Transverse colon (tissue), 3 donors: Measurements from ENCODE around the gene TRAF6.

ENCODE experiments used
- CTCF ChIP-seq, 5 experiments: fragments of 200-600 bp in 3 of 5; fragments of 450-650 bp in 2 of 5; sonication (generic) in 3 of 5; IDR thresholded peaks; 1 replicate in 2 of 5; 2 replicates in 3 of 5; pipeline ENCODE4 v1.5.1; 2016 to 2017; ENCODE audit warnings: antibody characterized with exemption in 5 of 5, inconsistent platforms in 3 of 5, mild to moderate bottlenecking in 2 of 5, moderate library complexity in 1 of 5
- EP300 ChIP-seq: sonication (generic); formaldehyde crosslinking; IDR thresholded peaks from one replicate; pipeline ENCODE4 v1.6.1; 2017; ENCODE audit warnings: antibody characterized with exemption, low read depth
- POLR2A ChIP-seq: fragments of 450-650 bp; IDR thresholded peaks from one replicate; pipeline ENCODE4 v1.6.1; 2016; ENCODE audit warnings: antibody characterized with exemption, mild to moderate bottlenecking, moderate library complexity

- TF ChIP-seq CTCF (IDR thresholded peaks at IDR 0.05) (no peak), POLR2A (no peak), EP300 (no peak)
These were observed 56.4 kb downstream of the TRAF6 start for GRCh38 chr11:36453678-36454077.
